HG03442 (cell line): ENCODE measurements around the gene EHD3.
A peak's percentile ranks its signal among the peaks of the same experiment; 100 is the strongest.

ENCODE experiments used
- ATAC-seq: cut with Tn5 transposase; IDR thresholded peaks from one replicate; pipeline ENCODE4 v1.9.1; 2021; ENCODE audit warnings: mild to moderate bottlenecking, moderate library complexity; ENCODE audit not compliant: unreplicated experiment

The EHD3 gene

DNA sequence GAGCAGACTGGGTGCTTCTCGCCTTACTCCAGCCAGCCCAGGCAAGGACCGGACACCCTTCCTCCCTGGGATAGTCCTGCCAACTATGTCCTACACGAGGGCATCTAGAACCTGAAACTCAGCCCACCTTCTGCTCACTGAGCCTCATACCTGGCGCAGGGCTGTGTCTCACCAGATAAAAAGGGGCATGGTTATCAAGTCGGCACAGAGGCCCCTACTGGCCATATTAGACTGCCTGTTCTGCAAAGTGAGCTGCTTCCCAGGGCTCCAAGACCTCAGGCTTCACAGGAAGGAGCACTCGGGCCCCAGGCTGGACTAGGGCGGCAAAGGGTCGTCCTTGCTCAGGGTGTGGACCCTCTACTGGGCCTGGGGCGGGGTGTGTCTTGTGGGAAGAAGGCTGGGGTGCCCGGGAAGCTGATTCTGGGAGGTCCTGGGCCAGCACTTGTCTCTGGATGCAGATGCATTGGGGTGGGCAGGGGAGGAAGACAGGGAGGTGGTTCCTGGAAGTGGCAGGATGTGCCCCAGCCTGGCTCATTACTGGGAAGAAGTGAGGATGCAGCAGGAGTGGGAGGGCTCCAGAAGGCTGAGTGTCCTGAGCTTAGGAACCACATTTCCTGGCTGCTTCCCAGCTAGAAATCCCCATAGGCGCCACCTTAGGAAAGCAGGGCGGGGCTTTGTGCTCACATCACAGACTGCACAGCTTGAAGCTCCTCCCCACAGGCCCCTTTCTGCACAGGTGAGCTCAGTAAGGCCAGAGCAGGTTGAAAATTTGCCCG, 19.6 kb downstream of the EHD3 start:
- no peak for ATAC-seq

DNA sequence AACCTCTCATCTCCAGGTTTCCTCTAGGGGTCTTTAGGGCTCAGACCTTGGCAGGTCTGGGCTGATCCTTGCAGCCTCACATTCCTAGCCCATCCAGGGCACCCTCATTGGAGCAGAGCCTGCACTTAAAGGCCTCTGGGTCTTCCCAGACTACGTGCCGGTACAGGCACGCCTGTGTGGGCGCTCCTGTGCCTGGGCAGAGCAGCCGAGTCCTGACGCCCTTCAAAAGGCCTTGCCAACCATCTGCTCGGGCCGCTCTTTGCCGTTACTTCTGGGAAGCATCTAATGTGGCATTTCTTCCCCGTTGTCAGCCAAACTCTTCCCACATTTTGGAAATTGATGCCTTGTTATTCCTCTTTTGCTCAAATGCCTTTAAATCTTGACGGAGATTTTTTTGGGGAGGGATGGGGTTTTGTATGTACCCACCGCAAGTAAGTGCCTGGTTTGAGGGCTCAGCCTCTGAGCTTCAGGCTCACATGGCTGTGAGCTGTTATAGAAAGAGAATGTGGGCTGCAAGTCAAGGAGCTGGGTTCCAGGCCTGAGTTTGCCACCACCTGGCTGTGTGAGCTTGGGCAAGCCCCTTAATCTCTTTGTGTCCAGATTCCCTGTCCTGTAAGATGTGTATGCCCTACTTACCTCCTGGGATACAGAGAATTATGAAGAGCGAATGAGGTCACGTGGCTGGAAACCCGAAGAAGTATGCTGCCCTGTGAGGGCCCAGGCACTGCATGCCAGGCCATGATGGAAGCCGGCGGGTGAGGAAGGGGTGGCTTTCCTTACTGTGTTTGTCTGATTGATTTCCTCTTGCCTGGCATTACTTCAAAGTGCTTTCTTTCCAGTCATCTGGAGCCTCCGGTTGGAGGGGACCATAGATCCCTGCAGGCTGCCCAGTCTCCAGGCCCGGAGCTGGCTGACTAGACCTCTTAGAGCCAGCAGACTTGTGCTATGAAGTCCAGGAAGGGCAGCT, 20.6 kb downstream of the EHD3 start:
- ATAC-seq: no peak

DNA sequence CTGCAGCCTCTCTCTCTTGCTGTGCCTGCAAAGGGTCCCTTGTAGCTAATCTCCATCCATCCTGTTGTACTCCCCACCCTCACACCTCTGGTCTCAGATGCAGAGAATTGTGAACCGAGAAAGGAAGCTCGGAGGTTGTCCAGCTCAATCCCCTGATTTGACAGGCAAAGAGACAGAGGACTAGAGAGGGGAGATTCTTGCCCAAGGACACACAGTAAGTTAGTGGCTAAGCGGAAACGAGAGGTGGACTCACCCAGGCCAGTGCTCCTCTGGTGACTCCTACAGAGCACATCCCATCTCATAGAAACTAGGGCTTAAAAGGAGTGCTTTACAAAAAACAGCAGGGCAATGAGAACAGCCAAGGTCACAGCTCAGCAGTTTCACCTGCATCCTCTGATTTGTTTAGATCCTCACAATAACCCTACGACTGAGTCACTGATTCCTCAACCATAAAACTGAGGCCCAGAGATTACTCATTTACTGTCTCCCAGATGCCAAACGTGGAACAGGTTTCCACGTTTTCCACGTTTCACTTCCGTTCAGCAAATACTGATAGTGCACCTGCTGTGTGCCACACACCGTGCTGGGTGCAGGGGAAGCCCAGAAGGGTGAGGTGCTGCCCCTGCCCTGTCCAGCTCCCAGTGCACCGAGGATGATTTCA, 22.1 kb downstream of the EHD3 start:
- peak; percentile 61 for ATAC-seq

DNA sequence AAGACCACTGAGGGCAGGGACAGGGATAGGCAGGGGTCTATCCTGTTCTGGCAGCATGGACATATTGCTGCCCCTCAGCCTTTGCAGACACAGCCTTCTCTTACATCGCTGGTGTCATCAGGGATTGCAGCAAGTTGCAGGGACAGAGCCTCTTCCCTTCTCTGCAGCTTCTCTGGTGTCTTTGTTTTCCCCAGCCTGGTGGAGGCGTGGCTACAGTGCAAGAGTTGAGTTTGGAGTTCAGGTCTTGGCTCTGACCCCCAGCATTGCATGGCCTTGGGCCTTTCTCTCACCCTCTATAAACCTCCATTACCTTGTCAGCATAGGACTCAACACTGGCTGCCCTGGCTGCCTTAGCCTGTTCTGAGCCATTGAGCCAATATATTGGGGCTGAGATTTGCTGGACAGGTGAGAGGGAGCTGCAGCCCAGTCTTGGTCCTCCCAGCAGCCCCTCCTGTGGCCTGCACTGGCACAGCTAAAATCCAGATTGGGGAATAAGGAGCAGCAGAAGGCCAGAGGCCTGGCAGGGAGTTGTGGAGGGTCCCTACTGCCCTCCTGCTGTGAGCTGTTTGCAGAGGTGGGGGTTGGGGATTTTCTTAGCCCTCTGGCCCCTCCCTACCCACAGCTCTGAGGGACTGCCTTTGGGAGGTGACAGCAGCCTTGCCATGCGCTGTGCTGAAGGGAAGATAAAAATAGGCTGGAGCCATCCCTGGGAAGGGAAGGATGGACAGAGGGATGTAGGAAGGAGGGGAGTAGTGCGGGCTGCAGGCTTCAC, 22.8 kb downstream of the EHD3 start:
- peak; percentile 21 for ATAC-seq

DNA sequence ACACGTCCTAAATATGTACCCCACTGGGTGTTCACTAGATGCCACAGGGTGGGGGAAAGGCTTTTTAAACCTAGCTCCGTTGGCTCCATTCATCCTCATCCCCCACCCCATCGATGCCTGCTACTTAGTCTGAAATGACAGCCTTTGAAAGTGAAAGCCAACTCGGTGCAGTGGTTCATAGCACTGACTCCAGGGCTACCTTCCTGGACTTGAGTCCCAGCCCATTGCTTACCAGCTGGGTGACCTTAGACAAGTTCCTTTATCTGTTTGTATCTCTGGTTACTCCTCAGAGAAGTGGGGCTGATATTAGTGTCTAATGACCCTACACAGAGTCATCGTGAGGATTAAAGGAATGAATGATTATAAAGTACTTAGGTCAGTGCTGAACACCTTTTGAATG, 24.4 kb downstream of the EHD3 start:
- ATAC-seq: no peak

DNA sequence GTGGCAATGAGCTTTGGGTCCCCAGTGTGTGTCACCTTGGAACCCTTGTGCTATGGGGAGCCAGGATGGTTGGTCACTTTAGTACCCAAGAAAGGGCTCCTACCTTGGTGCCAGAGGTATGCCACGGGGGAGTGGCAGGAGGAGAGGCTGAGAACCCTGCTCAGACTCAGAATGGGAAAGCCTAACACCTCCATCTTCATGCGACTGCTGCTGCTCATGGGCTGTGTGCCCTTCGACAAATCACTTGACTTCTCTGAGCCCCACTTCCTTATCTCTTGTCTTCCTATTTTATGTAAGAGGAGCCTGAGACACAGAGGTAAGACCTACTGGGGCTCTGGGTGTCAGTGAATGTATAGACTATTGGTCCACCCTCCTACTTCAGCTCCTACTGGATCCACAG, 25.1 kb downstream of the EHD3 start:
- ATAC-seq: no peak

DNA sequence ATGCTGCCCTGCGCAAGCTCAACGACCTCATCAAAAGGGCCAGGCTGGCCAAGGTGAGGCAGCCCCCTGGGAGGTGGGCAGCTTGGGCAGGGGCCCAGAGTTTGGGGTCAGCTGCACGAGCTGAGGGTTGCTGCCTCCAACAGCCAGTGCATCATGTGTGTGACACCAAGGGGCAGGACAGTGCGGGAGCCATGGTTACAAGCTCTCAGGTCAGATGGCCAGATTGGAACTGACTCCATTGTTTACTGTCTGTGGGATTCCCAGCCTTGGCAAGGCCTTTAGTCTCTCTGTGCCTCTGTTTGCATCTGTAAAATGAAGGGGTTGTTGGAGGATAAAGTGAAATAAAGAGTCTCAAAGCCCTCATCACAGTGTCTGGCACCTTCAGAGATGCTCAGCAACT, 26.9 kb downstream of the EHD3 start:
- no peak for ATAC-seq

DNA sequence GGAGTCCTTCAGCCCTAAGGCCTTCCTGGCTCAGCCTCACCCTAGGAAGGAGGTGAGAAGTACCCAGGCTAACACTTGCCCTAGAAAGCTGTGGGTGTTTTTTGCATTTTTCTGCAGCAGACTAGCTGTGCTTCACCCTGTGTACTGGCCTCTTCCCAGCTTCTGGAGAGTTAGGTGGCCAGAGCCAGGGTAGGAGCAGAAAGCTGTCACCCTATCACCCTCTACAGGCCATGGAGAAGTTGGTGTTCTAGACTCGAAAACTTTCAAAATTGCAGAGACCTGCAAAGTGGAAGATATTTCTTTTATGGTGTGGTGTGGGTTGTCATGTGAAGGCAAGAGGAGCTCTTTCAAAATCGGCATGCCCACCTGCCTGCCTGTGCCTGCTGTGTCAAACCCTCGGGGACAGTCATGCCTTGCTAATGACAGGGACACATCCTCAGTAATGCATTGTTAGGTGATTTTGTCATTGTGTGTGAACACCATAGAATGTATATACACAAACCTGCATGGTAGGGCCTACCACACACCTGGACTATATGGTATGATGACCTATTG, 29.8 kb downstream of the EHD3 start:
- ATAC-seq: no peak

DNA sequence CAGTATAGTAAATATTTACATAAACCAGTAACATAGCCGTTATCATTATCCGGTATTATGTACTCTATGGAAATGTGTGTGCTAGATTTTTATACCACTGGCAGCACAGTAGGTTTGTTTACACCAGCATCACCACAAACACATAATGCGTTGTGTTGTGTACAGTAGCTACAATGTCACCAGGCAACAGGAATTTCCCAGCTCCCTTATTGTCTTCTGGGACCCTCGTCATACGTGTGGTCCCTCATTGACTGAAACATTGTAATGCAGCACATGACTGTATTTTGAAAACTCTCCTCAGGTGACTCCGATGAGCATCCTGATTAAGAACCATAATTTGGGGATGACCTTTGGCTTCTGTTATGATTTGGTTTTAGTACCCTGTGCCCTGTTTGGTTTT, 31.3 kb downstream of the EHD3 start:
- no peak for ATAC-seq

DNA sequence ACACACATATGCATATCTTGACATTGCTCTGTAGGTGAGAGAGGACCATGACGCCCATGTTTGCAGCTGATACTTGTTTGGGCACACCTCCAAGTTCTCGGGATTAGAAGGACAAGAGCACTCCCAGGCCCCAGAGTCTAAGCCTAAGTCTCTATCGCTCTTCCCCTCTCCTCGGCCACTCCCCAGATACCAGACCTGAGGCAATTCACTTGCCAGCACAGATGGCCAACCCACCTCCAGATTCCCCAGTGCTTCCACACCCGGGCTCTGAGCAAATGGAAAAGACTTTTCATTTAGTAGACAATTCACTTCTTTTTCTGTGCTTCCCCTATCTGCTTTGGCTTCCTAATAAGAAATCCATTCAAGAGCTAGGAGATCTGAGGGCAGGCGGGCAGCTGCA, 32.9 kb downstream of the EHD3 start:
- no peak for ATAC-seq

DNA sequence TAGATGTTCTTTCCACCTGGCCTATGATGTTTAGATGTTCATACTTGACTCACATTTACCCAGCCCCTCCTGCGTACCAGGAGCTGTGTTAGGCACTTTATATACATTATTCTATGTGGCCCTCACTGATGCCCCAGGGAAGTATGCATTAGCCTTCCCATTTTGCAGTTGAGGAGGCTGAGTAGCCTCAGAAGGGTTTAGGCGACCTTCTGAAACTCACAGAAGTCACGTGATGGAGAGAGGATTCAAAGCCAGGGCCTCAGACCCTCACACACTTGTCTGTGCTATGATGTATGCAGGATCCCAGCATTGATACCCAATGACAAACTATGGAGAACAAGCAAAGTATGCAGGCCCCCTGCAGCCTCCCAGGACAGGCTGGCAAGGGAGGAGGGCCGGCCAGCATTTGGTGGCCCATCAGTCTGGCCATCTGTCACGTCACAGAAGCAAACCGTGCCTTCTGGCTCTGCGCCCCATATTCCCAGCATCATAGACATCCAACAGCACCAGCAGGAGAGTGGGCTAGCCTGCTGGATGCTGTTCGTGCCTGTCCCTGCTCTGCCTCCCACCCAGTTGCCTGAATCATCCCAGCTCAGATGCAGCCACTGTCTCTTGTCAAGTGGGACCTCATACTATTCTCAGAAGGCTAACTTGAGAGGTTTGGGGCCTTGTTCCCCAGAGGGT, 33.6 kb downstream of the EHD3 start:
- ATAC-seq: no peak

DNA sequence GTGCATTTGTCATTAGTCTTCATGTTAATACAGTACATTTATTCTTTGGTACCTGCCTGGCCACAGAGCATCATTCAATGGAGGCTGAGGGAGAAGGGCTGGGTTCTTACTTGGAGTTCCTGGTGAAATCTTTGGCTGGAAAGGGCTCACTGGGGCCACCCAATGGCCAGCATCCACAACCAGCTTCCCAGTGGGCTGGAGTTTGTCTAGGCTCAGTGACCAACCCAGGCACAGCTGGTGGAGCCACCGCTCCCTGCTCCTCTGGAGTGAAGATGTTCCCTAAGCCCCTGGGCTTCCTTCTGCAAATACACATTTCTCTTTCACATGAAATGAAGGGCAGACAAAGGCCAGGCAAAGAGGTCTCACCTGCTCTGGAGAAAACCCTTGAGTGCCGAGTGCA, 34.4 kb downstream of the EHD3 start:
- ATAC-seq: no peak

DNA sequence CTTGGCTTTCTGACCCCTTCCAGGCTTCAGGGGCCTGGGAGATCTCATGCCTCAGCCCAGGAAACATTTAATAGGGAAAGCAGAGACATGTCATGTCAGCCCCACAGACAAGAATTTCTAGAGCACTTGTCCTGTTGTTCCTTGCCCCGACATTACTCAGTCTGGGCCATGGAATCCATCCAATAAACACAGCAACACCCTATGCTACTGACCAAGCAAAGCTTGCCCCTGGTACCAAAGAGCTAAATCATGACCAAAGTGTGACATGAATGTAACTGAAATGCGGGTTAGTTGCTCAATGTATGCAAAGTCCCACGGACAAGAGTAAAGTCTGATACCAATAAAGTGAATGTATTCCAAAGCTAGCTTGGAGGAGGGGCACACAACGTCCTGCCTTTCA, 35.1 kb downstream of the EHD3 start:
- ATAC-seq: no peak

DNA sequence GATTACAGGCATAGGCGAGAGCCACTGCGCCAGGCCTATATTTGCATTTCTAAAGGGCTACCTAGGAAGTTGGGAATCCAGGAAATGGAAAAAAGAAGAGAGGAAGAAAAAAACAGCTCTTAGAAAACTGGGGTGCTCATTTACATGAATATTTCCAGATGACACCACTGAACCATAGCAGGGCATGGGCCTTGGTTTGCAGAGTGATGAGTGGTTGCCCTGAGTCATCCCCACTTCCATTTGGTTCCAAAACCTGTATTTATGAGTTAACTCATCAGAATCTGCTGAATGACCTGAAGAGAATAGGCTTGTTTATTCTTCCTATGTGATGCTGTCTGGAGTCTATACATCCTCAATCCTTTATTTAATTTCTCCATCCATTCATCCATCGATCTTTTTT, 36.2 kb downstream of the EHD3 start:
- no peak for ATAC-seq

DNA sequence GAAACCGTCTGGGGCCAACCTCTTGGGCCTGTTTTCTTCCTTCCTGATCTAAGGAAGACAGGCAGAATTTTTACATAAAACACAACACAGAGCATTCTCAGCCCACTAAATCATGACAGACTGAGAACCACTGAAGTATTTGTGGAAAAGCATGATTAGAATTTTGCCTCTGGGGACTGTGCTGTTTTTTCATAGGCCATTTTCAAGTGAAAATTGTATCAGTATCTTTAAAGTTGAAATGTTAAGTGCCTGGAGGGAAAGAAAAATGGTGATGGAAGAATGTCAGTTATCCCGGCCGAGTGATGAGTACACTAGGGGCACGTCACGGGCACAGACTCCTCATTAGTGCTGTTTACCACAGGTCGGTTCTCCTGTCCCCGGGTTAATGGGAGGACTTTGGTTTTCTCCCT, 36.9 kb downstream of the EHD3 start:
- ATAC-seq: no peak

DNA sequence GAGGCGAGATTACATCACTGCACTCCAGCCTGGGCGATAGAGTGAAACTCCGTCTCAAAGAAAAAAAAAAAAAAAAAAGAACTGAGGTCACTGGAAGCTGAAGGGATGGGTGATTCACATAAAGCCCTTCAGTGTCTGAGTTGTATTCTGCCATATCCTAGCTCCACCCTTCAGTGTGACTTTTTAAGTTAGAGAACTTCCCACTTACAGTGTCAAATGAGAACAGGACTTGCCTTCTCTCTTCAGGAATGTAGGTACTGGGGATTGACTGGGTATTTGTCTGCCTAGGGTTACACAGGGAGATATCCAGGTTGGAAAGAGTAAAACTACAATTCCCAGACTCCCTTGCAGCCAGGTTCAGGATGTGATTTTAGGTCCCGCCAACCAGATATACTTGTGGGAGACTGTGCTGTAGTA, 37.9 kb downstream of the EHD3 start:
- no peak for ATAC-seq

DNA sequence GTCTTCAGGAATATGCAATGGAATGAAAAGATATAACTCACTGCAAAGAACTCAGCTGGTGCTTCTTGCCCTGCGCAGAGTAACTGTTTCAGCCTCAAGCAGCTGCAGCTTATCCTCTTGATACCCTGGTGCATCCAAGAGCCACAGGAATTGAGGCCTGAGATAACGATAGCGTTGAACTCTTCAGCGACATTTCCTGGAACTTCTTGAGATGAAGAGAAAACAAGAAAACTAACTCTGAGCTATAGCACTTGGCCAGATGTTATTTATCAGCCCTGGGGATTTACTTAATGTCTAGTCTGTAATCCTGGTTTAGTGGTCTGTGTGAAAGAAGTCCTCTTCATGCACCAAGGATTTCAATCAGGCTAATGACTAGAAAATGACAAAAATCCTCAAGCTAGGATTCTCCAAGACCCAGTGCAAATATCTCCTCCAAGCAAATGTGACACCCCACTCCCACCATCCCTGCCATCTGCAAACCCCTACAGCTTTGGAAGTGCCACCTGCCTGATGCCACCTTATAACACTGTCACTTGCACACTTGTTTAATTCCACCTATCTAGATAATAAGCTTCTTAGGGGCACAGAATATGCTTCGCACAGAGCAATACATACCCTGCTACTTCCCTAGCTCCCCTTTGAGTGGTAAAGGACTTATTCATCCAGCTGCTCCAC, 40.6 kb downstream of the EHD3 start:
- ATAC-seq: no peak

DNA sequence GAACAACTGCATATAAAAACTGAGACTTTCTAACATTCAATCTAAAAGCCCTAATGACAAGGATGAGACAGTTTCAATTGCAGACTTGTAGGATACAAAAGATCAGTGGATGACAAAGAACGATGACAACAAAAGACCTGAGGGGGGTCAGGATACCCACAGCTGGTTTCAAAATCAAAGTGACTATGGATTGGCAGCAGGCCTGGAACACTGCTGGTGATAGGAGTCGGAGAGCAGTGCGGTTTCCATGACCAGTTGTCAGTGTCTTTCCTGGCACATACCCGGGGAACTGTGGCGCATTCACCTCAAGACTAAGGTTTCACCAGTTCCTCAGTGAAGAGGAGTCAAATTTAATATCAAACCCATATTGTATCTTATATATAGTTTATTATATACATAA, 42.0 kb downstream of the EHD3 start:
- no peak for ATAC-seq

DNA sequence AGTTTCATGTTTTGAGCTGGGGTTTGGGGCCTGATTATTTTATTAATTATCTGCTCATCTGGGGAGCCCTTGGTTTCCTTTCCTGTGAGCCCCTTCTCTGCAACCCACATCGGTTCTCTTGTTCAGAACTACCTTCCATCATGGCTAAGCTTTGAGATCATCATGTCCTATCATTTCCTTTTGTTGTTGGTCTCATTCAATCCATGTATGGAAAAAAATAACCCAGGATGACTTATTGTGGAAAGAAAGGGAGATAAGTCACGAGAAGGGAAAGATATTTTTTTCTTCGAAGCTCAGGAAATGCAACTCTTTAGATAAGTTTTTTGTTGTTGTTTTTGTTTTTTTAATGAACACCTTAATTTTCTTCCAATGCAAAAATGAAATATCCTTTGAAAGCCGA, 43.7 kb downstream of the EHD3 start:
- no peak for ATAC-seq
